ENCODE measurements around the gene C12orf57. TPM values are rescaled to one million over a fixed set of nuclear protein-coding genes. Genes with fewer than 3 reads are reported as not detected.

Gene C12orf57
- total RNA-seq, 1 experiment from 2014 or later = 158 TPM

DNA sequence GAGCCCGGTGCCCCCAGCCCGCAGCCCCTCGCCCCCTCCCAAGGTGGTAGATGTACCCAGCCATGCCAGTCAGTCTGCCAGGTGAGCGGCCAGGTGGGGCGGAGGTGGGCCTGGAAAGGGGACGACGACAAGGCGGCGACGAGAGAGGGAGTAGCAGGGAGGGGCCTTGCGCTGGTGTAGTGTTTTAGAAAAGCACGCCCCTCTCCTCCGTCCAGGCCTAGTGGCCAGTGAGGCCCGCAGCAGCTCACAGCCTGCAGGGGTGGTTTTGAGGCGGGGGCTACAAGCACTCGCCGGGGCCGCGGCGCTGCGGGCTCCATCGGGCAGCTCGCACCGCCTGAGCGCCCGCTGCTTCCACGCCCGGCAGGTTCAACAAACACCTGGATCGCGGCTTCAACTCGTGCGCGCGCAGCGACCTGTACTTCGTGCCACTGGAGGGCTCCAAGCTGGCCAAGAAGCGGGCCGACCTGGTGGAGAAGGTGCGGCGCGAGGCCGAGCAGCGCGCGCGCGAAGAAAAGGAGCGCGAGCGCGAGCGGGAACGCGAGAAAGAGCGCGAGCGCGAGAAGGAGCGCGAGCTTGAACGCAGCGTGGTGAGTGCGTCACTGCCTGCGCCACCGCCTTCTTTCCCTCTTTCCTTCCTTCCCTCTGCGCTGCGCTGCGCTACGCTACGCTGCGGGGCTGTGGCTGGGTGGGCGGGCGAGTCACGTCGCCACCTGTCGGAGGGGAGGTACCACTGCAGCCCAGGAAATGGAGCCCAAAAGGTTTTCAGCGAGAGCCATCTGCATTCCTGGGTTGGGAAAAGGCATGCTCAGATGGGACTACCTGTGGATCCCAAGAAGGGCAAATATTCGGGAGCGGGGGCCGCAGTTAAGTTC, 6.1 kb upstream of the C12orf57 start (continued):
- TF ChIP-seq JUN (CRISPR knock-in tag; IDR thresholded peaks at IDR 0.05) (no peak; the same call in 1 of the 2 replicates), ELF4 (CRISPR knock-in tag; IDR thresholded peaks at IDR 0.05; ENCODE audit: low read depth) (0 out of 2 replicates have a peak, but pooled peaks have one; percentile 83), RORB (CRISPR knock-in tag; IDR thresholded peaks at IDR 0.05) (no peak), ZNF138 (CRISPR knock-in tag; conservative IDR thresholded peaks at IDR 0.05) (peak; percentile 85; the same call in 1 of the 2 replicates), TEAD1 (CRISPR knock-in tag; IDR thresholded peaks at IDR 0.05) (peak; percentile 84), KAT7 (CRISPR knock-in tag; IDR thresholded peaks at IDR 0.05; ENCODE audit: borderline replicate concordance) (peak; percentile 92; the same call in 1 of the 2 replicates), ETV6 (CRISPR knock-in tag; IDR thresholded peaks at IDR 0.05) (peak; percentile 91), GRHL2 (CRISPR knock-in tag; IDR thresholded peaks at IDR 0.05; ENCODE audit: insufficient replicate concordance, severe bottlenecking) (no peak), ZNF317 (CRISPR knock-in tag; IDR thresholded peaks at IDR 0.05; ENCODE audit: borderline replicate concordance, low read depth) (peak; percentile 61; the same call in 1 of the 2 replicates), FOXK1 (CRISPR knock-in tag; IDR thresholded peaks at IDR 0.05) (peak; percentile 95), ZNF396 (CRISPR knock-in tag; IDR thresholded peaks at IDR 0.05; ENCODE audit: borderline replicate concordance) (no peak), HMGXB4 (CRISPR knock-in tag; IDR thresholded peaks at IDR 0.05) (peak; percentile 98), ATF2 (CRISPR knock-in tag; IDR thresholded peaks at IDR 0.05; ENCODE audit: borderline replicate concordance, low read depth) (no peak), PRRX2 (CRISPR knock-in tag; IDR thresholded peaks at IDR 0.05) (peak; percentile 89; the same call in 1 of the 2 replicates), NFYB (CRISPR knock-in tag; conservative IDR thresholded peaks at IDR 0.05; ENCODE audit: low read depth) (peak; percentile 51), MYBL2 (CRISPR knock-in tag; IDR thresholded peaks at IDR 0.05) (peak; percentile 80), ATF1 (CRISPR knock-in tag; IDR thresholded peaks at IDR 0.05) (peak; percentile 86; the same call in 1 of the 2 replicates), SMAD3 (CRISPR knock-in tag; IDR thresholded peaks at IDR 0.05; ENCODE audit: borderline replicate concordance) (peak; percentile 65), USF2 (CRISPR knock-in tag; IDR thresholded peaks at IDR 0.05) (no peak; the same call in none of the 2 replicates), GTF2I (CRISPR knock-in tag; conservative IDR thresholded peaks at IDR 0.05) (no peak), SP1 (CRISPR knock-in tag; conservative IDR thresholded peaks at IDR 0.05) (peak; percentile 93), ZNF423 (CRISPR knock-in tag; IDR thresholded peaks at IDR 0.05) (no peak), FOXJ3 (CRISPR knock-in tag; IDR thresholded peaks at IDR 0.05; ENCODE audit: borderline replicate concordance) (no peak; the same call in 1 of the 2 replicates)
- TF ChIP-seq, protein P1, sequence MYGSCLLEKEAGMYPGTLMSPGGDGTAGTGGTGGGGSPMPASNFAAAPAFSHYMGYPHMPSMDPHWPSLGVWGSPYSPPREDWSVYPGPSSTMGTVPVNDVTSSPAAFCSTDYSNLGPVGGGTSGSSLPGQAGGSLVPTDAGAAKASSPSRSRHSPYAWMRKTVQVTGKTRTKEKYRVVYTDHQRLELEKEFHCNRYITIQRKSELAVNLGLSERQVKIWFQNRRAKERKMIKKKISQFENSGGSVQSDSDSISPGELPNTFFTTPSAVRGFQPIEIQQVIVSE (CRISPR knock-in tag; IDR thresholded peaks at IDR 0.05; ENCODE audit: borderline replicate concordance) = no peak
- TF ChIP-seq, protein P2, sequence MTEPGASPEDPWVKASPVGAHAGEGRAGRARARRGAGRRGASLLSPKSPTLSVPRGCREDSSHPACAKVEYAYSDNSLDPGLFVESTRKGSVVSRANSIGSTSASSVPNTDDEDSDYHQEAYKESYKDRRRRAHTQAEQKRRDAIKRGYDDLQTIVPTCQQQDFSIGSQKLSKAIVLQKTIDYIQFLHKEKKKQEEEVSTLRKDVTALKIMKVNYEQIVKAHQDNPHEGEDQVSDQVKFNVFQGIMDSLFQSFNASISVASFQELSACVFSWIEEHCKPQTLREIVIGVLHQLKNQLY (CRISPR knock-in tag; IDR thresholded peaks at IDR 0.05) = peak; percentile 95
- TF ChIP-seq, protein P3, sequence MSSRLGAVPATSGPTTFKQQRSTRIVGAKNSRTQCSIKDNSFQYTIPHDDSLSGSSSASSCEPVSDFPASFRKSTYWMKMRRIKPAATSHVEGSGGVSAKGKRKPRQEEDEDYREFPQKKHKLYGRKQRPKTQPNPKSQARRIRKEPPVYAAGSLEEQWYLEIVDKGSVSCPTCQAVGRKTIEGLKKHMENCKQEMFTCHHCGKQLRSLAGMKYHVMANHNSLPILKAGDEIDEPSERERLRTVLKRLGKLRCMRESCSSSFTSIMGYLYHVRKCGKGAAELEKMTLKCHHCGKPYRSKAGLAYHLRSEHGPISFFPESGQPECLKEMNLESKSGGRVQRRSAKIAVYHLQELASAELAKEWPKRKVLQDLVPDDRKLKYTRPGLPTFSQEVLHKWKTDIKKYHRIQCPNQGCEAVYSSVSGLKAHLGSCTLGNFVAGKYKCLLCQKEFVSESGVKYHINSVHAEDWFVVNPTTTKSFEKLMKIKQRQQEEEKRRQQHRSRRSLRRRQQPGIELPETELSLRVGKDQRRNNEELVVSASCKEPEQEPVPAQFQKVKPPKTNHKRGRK (CRISPR knock-in tag; IDR thresholded peaks at IDR 0.05; ENCODE audit: borderline replicate concordance) = 0 out of 2 replicates have a peak, but pooled peaks have one; percentile 51
- TF ChIP-seq, protein P4, sequence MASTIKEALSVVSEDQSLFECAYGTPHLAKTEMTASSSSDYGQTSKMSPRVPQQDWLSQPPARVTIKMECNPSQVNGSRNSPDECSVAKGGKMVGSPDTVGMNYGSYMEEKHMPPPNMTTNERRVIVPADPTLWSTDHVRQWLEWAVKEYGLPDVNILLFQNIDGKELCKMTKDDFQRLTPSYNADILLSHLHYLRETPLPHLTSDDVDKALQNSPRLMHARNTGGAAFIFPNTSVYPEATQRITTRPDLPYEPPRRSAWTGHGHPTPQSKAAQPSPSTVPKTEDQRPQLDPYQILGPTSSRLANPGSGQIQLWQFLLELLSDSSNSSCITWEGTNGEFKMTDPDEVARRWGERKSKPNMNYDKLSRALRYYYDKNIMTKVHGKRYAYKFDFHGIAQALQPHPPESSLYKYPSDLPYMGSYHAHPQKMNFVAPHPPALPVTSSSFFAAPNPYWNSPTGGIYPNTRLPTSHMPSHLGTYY (CRISPR knock-in tag; IDR thresholded peaks at IDR 0.05) = peak; percentile 92
- TF ChIP-seq, protein P5, sequence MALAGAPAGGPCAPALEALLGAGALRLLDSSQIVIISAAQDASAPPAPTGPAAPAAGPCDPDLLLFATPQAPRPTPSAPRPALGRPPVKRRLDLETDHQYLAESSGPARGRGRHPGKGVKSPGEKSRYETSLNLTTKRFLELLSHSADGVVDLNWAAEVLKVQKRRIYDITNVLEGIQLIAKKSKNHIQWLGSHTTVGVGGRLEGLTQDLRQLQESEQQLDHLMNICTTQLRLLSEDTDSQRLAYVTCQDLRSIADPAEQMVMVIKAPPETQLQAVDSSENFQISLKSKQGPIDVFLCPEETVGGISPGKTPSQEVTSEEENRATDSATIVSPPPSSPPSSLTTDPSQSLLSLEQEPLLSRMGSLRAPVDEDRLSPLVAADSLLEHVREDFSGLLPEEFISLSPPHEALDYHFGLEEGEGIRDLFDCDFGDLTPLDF (CRISPR knock-in tag; IDR thresholded peaks at IDR 0.05) = peak; percentile 86
